Measurements from ENCODE around the gene HOXC13. TPM values are rescaled to one million over a fixed set of nuclear protein-coding genes. Genes with fewer than 3 reads are reported as not detected.

Gene HOXC13
- total and polyA plus RNA-seq, 9 of the 15 experiments (the other 6 are each of a cell fraction or from before 2014, with no cell fraction given), result 0.03 to 0.29 (median 0.17) TPM; not detected in 2

GRCh38 chr12:53944907-53945847, 6.5 kb downstream of the HOXC13 start (continued):
- no peak for TF ChIP-seq ZNF318 (IDR thresholded peaks at IDR 0.05; ENCODE audit: borderline replicate concordance in 1 of 2, low read depth in 1 of 2)
- TF ChIP-seq UBTF (IDR thresholded peaks at IDR 0.05; ENCODE audit: borderline replicate concordance in 1 of 2, low read depth in 2 of 2, low read length in 2 of 2), result peak; percentile 50 to 79; a peak in 2 of 4 replicates
- no peak for TF ChIP-seq HLTF (IDR thresholded peaks at IDR 0.05)
- TF ChIP-seq NRF1 (conservative IDR thresholded peaks at IDR 0.05 in 1 of 2, IDR thresholded peaks at IDR 0.05 in 1 of 2), result peak; percentile 26 to 45; a peak in 3 of 4 replicates

Data from K562 (cell line).